Thyroid gland (tissue), 4 donors: ENCODE results near the gene GFRA1. TPM values are rescaled to one million over a fixed set of nuclear protein-coding genes. Genes with fewer than 3 reads are reported as not detected.

Experiments
- DNase-seq, 2 donors: peaks; one replicate each; pipeline ENCODE4 v3.0.0-alpha.2; 2019
- H3K27ac ChIP-seq, 3 donors: fragments of 200-600 bp; sonication (generic); 1 replicate in 2 of 3; 2 replicates in 1 of 3; pipeline ENCODE4 v1.5.1; 2016 to 2019; ENCODE audit warnings: mild to moderate bottlenecking in 1 of 3, moderate library complexity in 1 of 3
- H3K27me3 ChIP-seq: fragments of 200-600 bp; sonication (generic); one replicate; pipeline ENCODE4 v1.5.1; 2019
- H3K36me3 ChIP-seq, 2 donors: fragments of 200-600 bp; sonication (generic); one replicate each; pipeline ENCODE4 v1.5.1; 2016 to 2019
- H3K4me1 ChIP-seq, 2 donors: fragments of 200-600 bp; sonication (generic); one replicate each; pipeline ENCODE4 v1.5.1; 2017 to 2019
- H3K4me3 ChIP-seq, 3 donors: fragments of 200-600 bp; sonication (generic); replicated peaks in 1 of 3; 1 replicate in 2 of 3; 2 replicates in 1 of 3; pipeline ENCODE4 v1.5.1; 2016; ENCODE audit warnings: mild to moderate bottlenecking in 1 of 3
- H3K9me3 ChIP-seq: fragments of 200-600 bp; sonication (generic); one replicate; pipeline ENCODE4 v1.5.1; 2017
- CTCF ChIP-seq, 6 experiments: fragments of 200-600 bp in 3 of 6; fragments of 450-650 bp in 3 of 6; sonication (generic) in 3 of 6; IDR thresholded peaks; one replicate each; pipeline ENCODE4 v1.5.1; 2016 to 2019; ENCODE audit warnings: antibody characterized with exemption in 6 of 6, mild to moderate bottlenecking in 2 of 6, inconsistent platforms in 1 of 6, moderate library complexity in 1 of 6
- POLR2A ChIP-seq, 2 donors: fragments of 450-650 bp; IDR thresholded peaks; one replicate each; pipeline ENCODE4 v1.6.1; 2017; ENCODE audit warnings: antibody characterized with exemption in 2 of 2, mild to moderate bottlenecking in 2 of 2, moderate library complexity in 1 of 2
- WGBS, 2 donors: methylation state at CpG; one replicate each; pipeline ENCODE4 v1.1.5; 2017; 5-methylcytosine and 5-hydroxymethylcytosine counted together
- intact Hi-C: fragments of 100-400 bp; cut with DNase I; formaldehyde crosslinking; loops from one replicate; pipeline ENCODE4 v1.15.1; 2023
- total RNA-seq, 4 donors: library from RNA; depleted of rRNA; stranded (reverse); fragments of >200 nt; gene quantifications; one replicate each; pipeline ENCODE4 v1.2.3, GENCODE V29; 2016

GFRA1 gene
- total RNA-seq, 4 donors from 2014 or later, result 4.4 to 18.0 (median 5.5) TPM

GRCh38 chr10:116298586-116298985 lies 25.6 kb upstream of the GFRA1 start:
- intact Hi-C loops, result no loop called here
- no peak overlapping the region for H3K27ac ChIP-seq
- H3K9me3 ChIP-seq, result no peaks in the 10 kb centered on the region
- H3K4me3 ChIP-seq, result no peak overlapping the region
- no peaks in the 10 kb centered on the region for H3K4me1 ChIP-seq
- H3K27me3 ChIP-seq, result no peaks in the 10 kb centered on the region
- no peaks in the 10 kb centered on the region for H3K36me3 ChIP-seq
- TF ChIP-seq POLR2A (IDR thresholded peaks at IDR 0.05) (no peak), CTCF (IDR thresholded peaks at IDR 0.05) (no peak)
- WGBS, 2 donors, result 83 to 87% methylated on average over 3 of the region's 3 CpGs
- DNase-seq, result no peak

GRCh38 chr10:116296291-116296721 lies 23.3 kb upstream of the GFRA1 start:
- intact Hi-C loops, result no loop called here
- no peaks in the 10 kb centered on the region for H3K9me3 ChIP-seq
- H3K27ac ChIP-seq, result no peak overlapping the region
- H3K36me3 ChIP-seq, result no peaks in the 10 kb centered on the region
- H3K4me1 ChIP-seq, result no peaks in the 10 kb centered on the region
- H3K4me3 ChIP-seq, result no peak overlapping the region
- no peak for DNase-seq
- TF ChIP-seq CTCF (IDR thresholded peaks at IDR 0.05) (no peak), POLR2A (IDR thresholded peaks at IDR 0.05) (no peak)
- WGBS, 2 donors, result 75 to 77% methylated on average over 7 of the region's 7 CpGs
- no peaks in the 10 kb centered on the region for H3K27me3 ChIP-seq

GRCh38 chr10:116292493-116292892 lies 19.5 kb upstream of the GFRA1 start:
- intact Hi-C loops, result no loop called here
- Histone ChIP-seq H3K9me3 (no peaks in the 10 kb centered on the region), H3K4me3 (no peak overlapping the region), H3K4me1 (no peaks in the 10 kb centered on the region), H3K27ac (no peak overlapping the region), H3K27me3 (no peaks in the 10 kb centered on the region), H3K36me3 (no peaks in the 10 kb centered on the region)
- DNase-seq, result no peak
- no peak for TF ChIP-seq CTCF (IDR thresholded peaks at IDR 0.05)
- no peak for TF ChIP-seq POLR2A (IDR thresholded peaks at IDR 0.05)

- TF ChIP-seq POLR2A (IDR thresholded peaks at IDR 0.05), result no peak
- TF ChIP-seq CTCF (IDR thresholded peaks at IDR 0.05), result no peak
- Histone ChIP-seq H3K36me3 (no peaks in the 10 kb centered on the region), H3K4me1 (no peaks in the 10 kb centered on the region), H3K9me3 (no peaks in the 10 kb centered on the region), H3K27me3 (no peaks in the 10 kb centered on the region), H3K4me3 (no peak overlapping the region), H3K27ac (no peak overlapping the region)
- DNase-seq, result no peak
- WGBS, 2 donors, result 45 to 64% methylated on average over 1 of the region's 1 CpG
- intact Hi-C loops, result loop anchor here (5.0 to 10.0 kb wide), 2 partner anchors 487 to 585 kb away; no protein-coding TSS in a partner anchor
These were observed 16.6 kb upstream of the GFRA1 start for GRCh38 chr10:116289652-116290051.

GRCh38 chr10:116287906-116288501 lies 15.0 kb upstream of the GFRA1 start:
- Histone ChIP-seq H3K9me3 (no peaks in the 10 kb centered on the region), H3K27me3 (no peaks in the 10 kb centered on the region), H3K27ac (no peak overlapping the region), H3K4me1 (no peaks in the 10 kb centered on the region), H3K4me3 (no peak overlapping the region), H3K36me3 (no peaks in the 10 kb centered on the region)
- TF ChIP-seq POLR2A (IDR thresholded peaks at IDR 0.05), result no peak
- peak in 5 of 6 experiments; percentile 46 to 85 (median 69) for TF ChIP-seq CTCF (IDR thresholded peaks at IDR 0.05)
- peak; percentile 34 to 46 for DNase-seq
- 8 to 29% methylated on average over 1 of the region's 1 CpG for WGBS, 2 donors
- intact Hi-C loops, result loop anchor here (5.0 to 10.0 kb wide), 2 partner anchors 486 to 583 kb away; no protein-coding TSS in a partner anchor
